H9 (cell line): Measurements from ENCODE around the gene LIPT1. TPM values are rescaled to one million over a fixed set of nuclear protein-coding genes. Genes with fewer than 3 reads are reported as not detected.

ENCODE experiments used
- DNase-seq: peaks from one replicate; pipeline ENCODE4 v3.0.0-alpha.2; 2017
- H2AFZ ChIP-seq: one replicate; pipeline ENCODE4 v1.6.1; 2013; ENCODE audit warnings: mild to moderate bottlenecking, low read length, control low read depth, moderate library complexity
- H2AK5ac ChIP-seq: 2 replicates; pipeline ENCODE4 v1.6.1; 2013; ENCODE audit warnings: low read length, control low read depth, mixed read lengths; ENCODE audit not compliant: insufficient read length
- H2BK120ac ChIP-seq: one replicate; pipeline ENCODE4 v1.6.1; 2013; ENCODE audit warnings: low read depth, mild to moderate bottlenecking, low read length, control low read depth, inconsistent platforms; ENCODE audit not compliant: poor library complexity, severe bottlenecking
- H2BK12ac ChIP-seq: 2 replicates; pipeline ENCODE4 v1.6.1; 2013; ENCODE audit warnings: low read length, control low read depth, mixed read lengths, low read depth; ENCODE audit not compliant: insufficient read length
- H2BK15ac ChIP-seq: 2 replicates; pipeline ENCODE4 v1.6.1; 2013; ENCODE audit warnings: low read depth, low read length, control low read depth
- H2BK20ac ChIP-seq: one replicate; pipeline ENCODE4 v1.6.1; 2013; ENCODE audit warnings: low read depth, mild to moderate bottlenecking, low read length, control low read depth, inconsistent platforms; ENCODE audit not compliant: poor library complexity, severe bottlenecking
- H2BK5ac ChIP-seq: 2 replicates; pipeline ENCODE4 v1.6.1; 2013; ENCODE audit warnings: low read length, control low read depth, mixed read lengths; ENCODE audit not compliant: insufficient read length
- H3K14ac ChIP-seq: 2 replicates; pipeline ENCODE4 v1.6.1; 2013; ENCODE audit warnings: low read length, control low read depth; ENCODE audit not compliant: insufficient read depth
- H3K18ac ChIP-seq: 2 replicates; pipeline ENCODE4 v1.6.1; 2013; ENCODE audit warnings: low read depth, mild to moderate bottlenecking, mixed read lengths, low read length, control low read depth; ENCODE audit not compliant: insufficient read length
- H3K23ac ChIP-seq: 2 replicates; pipeline ENCODE4 v1.6.1; 2013; ENCODE audit warnings: low read length, control low read depth, mixed read lengths, low read depth; ENCODE audit not compliant: insufficient read length
- H3K23me2 ChIP-seq: 2 replicates; pipeline ENCODE4 v1.6.1; 2013; ENCODE audit warnings: low read depth, mild to moderate bottlenecking, mixed read lengths, low read length, control low read depth; ENCODE audit not compliant: insufficient read length, poor library complexity, severe bottlenecking
- H3K27ac ChIP-seq: 2 replicates; pipeline ENCODE4 v1.5.1; 2013; ENCODE audit warnings: low read length, control low read depth, mixed read lengths, low read depth; ENCODE audit not compliant: insufficient read length
- H3K27me3 ChIP-seq: 2 replicates; pipeline ENCODE4 v1.6.1; 2013; ENCODE audit warnings: low read length, control low read depth, inconsistent platforms; ENCODE audit not compliant: insufficient read depth
- H3K4ac ChIP-seq: 2 replicates; pipeline ENCODE4 v1.6.1; 2013; ENCODE audit warnings: low read depth, mild to moderate bottlenecking, control low read depth, inconsistent platforms, low read length, moderate library complexity
- H3K4me1 ChIP-seq: 2 replicates; pipeline ENCODE4 v1.6.1; 2013; ENCODE audit warnings: low read length, control low read depth, inconsistent platforms; ENCODE audit not compliant: insufficient read depth
- H3K4me2 ChIP-seq: 2 replicates; pipeline ENCODE4 v1.6.1; 2013; ENCODE audit warnings: low read length, control low read depth, mixed read lengths; ENCODE audit not compliant: insufficient read length, insufficient read depth
- H3K56ac ChIP-seq: 2 replicates; pipeline ENCODE4 v1.6.1; 2013; ENCODE audit warnings: low read depth, mild to moderate bottlenecking, mixed read lengths, low read length, control low read depth; ENCODE audit not compliant: insufficient read length
- H3K79me1 ChIP-seq: 2 replicates; pipeline ENCODE4 v1.6.1; 2013; ENCODE audit warnings: low read depth, mild to moderate bottlenecking, moderate library complexity, low read length, control low read depth, inconsistent platforms; ENCODE audit not compliant: insufficient read depth, poor library complexity, severe bottlenecking
- H3K79me2 ChIP-seq: 2 replicates; pipeline ENCODE4 v1.6.1; 2013; ENCODE audit warnings: low read length, control low read depth, inconsistent platforms; ENCODE audit not compliant: insufficient read depth
- H3K9ac ChIP-seq: 2 replicates; pipeline ENCODE4 v1.6.1; 2013; ENCODE audit warnings: low read length, control low read depth, mixed read lengths; ENCODE audit not compliant: insufficient read length; ENCODE audit errors: extremely low read depth
- H3K9me3 ChIP-seq: one replicate; pipeline ENCODE4 v1.6.1; 2013; ENCODE audit warnings: low read depth, low read length, inconsistent platforms; ENCODE audit not compliant: control insufficient read depth
- H3T11ph ChIP-seq: one replicate; pipeline ENCODE4 v1.6.1; 2013; ENCODE audit warnings: mild to moderate bottlenecking, low read length, control low read depth, inconsistent platforms
- H4K20me1 ChIP-seq: one replicate; pipeline ENCODE4 v1.6.1; 2013; ENCODE audit not compliant: control insufficient read depth, insufficient read length, insufficient read depth
- H4K5ac ChIP-seq: 2 replicates; pipeline ENCODE4 v1.6.1; 2013; ENCODE audit warnings: low read depth, mild to moderate bottlenecking, mixed read lengths, low read length, control low read depth; ENCODE audit not compliant: insufficient read length
- H4K8ac ChIP-seq: replicated peaks from 2 replicates; pipeline ENCODE4 v1.6.1; 2013; ENCODE audit warnings: low read length, control low read depth, mixed read lengths, low read depth; ENCODE audit not compliant: insufficient read length
- H4K91ac ChIP-seq: 2 replicates; pipeline ENCODE4 v1.6.1; 2013; ENCODE audit warnings: low read depth, mild to moderate bottlenecking, moderate library complexity, mixed read lengths, low read length, control low read depth; ENCODE audit not compliant: insufficient read length
- H3K27ac Mint-ChIP-seq, 3 experiments: 2 replicates in 2 of 3; 3 replicates in 1 of 3; pipeline ENCODE4 v1.8.0; 2020 to 2021; ENCODE audit warnings: mixed read lengths in 3 of 3, mild to moderate bottlenecking in 1 of 3, moderate library complexity in 1 of 3
- H3K27me3 Mint-ChIP-seq: 2 replicates; pipeline ENCODE4 v1.8.0; 2021; ENCODE audit warnings: low read depth, mild to moderate bottlenecking, moderate library complexity, mixed read lengths
- H3K36me3 Mint-ChIP-seq, 3 experiments: 2 replicates in 2 of 3; 3 replicates in 1 of 3; pipeline ENCODE4 v1.8.0; 2020 to 2021; ENCODE audit warnings: low read depth in 3 of 3, mixed read lengths in 3 of 3; ENCODE audit not compliant: insufficient read depth in 1 of 3
- H3K4me1 Mint-ChIP-seq, 2 experiments: 2 replicates each; pipeline ENCODE4 v1.8.0; 2020; ENCODE audit warnings: mixed read lengths in 2 of 2
- H3K4me3 Mint-ChIP-seq, 2 experiments: 2 replicates in 1 of 2; 3 replicates in 1 of 2; pipeline ENCODE4 v1.8.0; 2020 to 2021; ENCODE audit warnings: mild to moderate bottlenecking in 2 of 2, mixed read lengths in 2 of 2, moderate library complexity in 1 of 2
- H3K9me3 Mint-ChIP-seq, 2 experiments: 2 replicates in 1 of 2; 3 replicates in 1 of 2; pipeline ENCODE4 v1.8.0; 2020; ENCODE audit warnings: mild to moderate bottlenecking in 2 of 2, mixed read lengths in 2 of 2, moderate library complexity in 1 of 2
- CTCF ChIP-seq: fragments of 200-600 bp; sonication (generic); conservative IDR thresholded peaks from 3 replicates; pipeline ENCODE4 v1.8.0; 2021; ENCODE audit warnings: antibody characterized with exemption, mild to moderate bottlenecking
- WGBS: extraction: QIAGEN DNeasy Blood & Tissue Kit; methylation state at CpG from one replicate; pipeline ENCODE4 v1.1.7; 2013; ENCODE audit warnings: missing lambda C conversion rate, low lambda C conversion rate, mixed read lengths; ENCODE audit not compliant: insufficient read length; ENCODE audit errors: extremely low coverage; 5-methylcytosine and 5-hydroxymethylcytosine counted together
- total RNA-seq: library from RNA; stranded (reverse); gene quantifications from 2 replicates; pipeline ENCODE4 v1.2.1, GENCODE V29; 2021

Gene LIPT1
- total RNA-seq, 1 experiment from 2014 or later, result 6.4 TPM

GRCh38 chr2:99156891-99157290 lies 2.1 kb downstream of the LIPT1 start:
- H3K23ac ChIP-seq, result no peak overlapping the region
- peaks cover 10 to 24% (median 18%) of the 10 kb centered on the region in 3 experiments; a peak in 6 of 7 replicates for H3K36me3 Mint-ChIP-seq
- no peak for DNase-seq

More at GRCh38 chr2:99156891-99157290, 2.1 kb downstream of the LIPT1 start:
- Histone ChIP-seq H3K9me3 (no peaks in the 10 kb centered on the region), H2BK12ac (no peak overlapping the region), H3K56ac (no peak overlapping the region), H3K4ac (no peak overlapping the region), H2AK5ac (no peak overlapping the region), H4K5ac (no peak overlapping the region), H2BK20ac (no peak overlapping the region), H3K79me1 (no peaks in the 10 kb centered on the region), H3K27me3 (no peaks in the 10 kb centered on the region), H4K91ac (no peak overlapping the region), H4K20me1 (peaks cover 2% of the 10 kb centered on the region), H3K14ac (no peak overlapping the region), H3K23me2 (peaks cover 14% of the 10 kb centered on the region), H2BK15ac (no peak overlapping the region), H3K4me2 (no peak overlapping the region), H4K8ac (no peak overlapping the region), H3K18ac (no peak overlapping the region), H3K27ac (no peak overlapping the region), H2BK5ac (no peak overlapping the region), H3T11ph (no peak overlapping the region), H2BK120ac (no peak overlapping the region), H3K79me2 (no peaks in the 10 kb centered on the region; the same call in 1 of the 2 replicates), H3K4me1 (0 out of 2 replicates have a peak, but pooled peaks cover 2% of the 10 kb centered on the region), H3K9ac (no peak overlapping the region), H2AFZ (no peak overlapping the region)
- no peak for TF ChIP-seq CTCF
- Mint-ChIP-seq H3K4me1 (peaks cover 15 to 20% of the 10 kb centered on the region in 2 experiments), H3K27me3 (no peaks in the 10 kb centered on the region), H3K4me3 (peak overlapping the region in 1 of 2 experiments; percentile 19; a peak in 1 of 5 replicates), H3K9me3 (no peaks in the 10 kb centered on the region), H3K27ac (no peak overlapping the region; a peak in 1 of 7 replicates)
- no CpG with 5 or more reads among the region's 1 CpG for WGBS
